Loucy (cell line): Measurements from ENCODE around the gene BTRC.

Experiments
- EZH2phosphoT487 ChIP-seq: fragments of 200-600 bp; IDR thresholded peaks from 2 replicates; pipeline ENCODE4 v1.6.1; 2018; ENCODE audit warnings: antibody characterized with exemption, mild to moderate bottlenecking, moderate library complexity, borderline replicate concordance
- TF ChIP-seq, protein P1 (sequence below): fragments of 200-600 bp; sonication (generic); conservative IDR thresholded peaks from 2 replicates; pipeline ENCODE4 v1.5.1; 2014; ENCODE audit warnings: mild to moderate bottlenecking, antibody characterized with exemption, low read length

DNA sequence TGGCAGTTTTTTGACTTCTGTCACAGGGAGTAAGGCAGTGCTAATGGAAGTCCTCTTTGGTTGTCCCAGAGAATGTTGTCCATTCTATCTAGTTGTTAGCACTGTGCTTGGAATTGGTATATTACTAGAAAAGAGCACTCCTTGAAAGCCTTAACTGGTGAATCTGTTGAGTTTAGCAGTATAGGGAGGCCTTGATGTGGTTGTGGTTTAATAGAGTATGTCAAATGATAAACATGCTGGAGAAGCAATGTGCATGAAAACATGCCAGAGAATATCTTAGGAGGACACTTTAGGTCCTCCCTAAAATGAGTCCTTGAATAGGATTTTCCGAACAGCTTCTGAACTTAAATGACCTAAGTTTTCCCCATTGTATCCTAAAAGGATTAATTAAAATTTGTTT is 98.6 kb downstream of the BTRC start:
- TF ChIP-seq, protein P1, sequence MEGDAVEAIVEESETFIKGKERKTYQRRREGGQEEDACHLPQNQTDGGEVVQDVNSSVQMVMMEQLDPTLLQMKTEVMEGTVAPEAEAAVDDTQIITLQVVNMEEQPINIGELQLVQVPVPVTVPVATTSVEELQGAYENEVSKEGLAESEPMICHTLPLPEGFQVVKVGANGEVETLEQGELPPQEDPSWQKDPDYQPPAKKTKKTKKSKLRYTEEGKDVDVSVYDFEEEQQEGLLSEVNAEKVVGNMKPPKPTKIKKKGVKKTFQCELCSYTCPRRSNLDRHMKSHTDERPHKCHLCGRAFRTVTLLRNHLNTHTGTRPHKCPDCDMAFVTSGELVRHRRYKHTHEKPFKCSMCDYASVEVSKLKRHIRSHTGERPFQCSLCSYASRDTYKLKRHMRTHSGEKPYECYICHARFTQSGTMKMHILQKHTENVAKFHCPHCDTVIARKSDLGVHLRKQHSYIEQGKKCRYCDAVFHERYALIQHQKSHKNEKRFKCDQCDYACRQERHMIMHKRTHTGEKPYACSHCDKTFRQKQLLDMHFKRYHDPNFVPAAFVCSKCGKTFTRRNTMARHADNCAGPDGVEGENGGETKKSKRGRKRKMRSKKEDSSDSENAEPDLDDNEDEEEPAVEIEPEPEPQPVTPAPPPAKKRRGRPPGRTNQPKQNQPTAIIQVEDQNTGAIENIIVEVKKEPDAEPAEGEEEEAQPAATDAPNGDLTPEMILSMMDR: no peak
- TF ChIP-seq EZH2phosphoT487: no peak
